Fibroblast of mammary gland (primary cell): ENCODE data around the gene SMARCD1.
A peak's percentile ranks its signal among the peaks of the same experiment; 100 is the strongest.

Experiments used
- DNase-seq: peaks from one replicate; pipeline ENCODE4 v3.0.0-alpha.2; 2010; ENCODE audit warnings: low read depth
- H3K4me3 ChIP-seq: 2 replicates; pipeline ENCODE4 v1.5.1; 2011; ENCODE audit warnings: low read depth, mild to moderate bottlenecking, low read length, moderate library complexity; ENCODE audit not compliant: control insufficient read depth
- CTCF ChIP-seq: conservative IDR thresholded peaks from 2 replicates; pipeline ENCODE4 v1.5.1; 2011; ENCODE audit warnings: low read depth, low read length, inconsistent platforms; ENCODE audit not compliant: control insufficient read depth, insufficient read depth

Gene SMARCD1

GRCh38 chr12:50050410-50051098 lies 34.6 kb upstream of the SMARCD1 start:
- TF ChIP-seq CTCF = no peak
- peak; percentile 61 for DNase-seq
- peak overlapping the region; percentile 18 for H3K4me3 ChIP-seq

GRCh38 chr12:50051101-50051806 lies 33.9 kb upstream of the SMARCD1 start:
- no peak overlapping the region for H3K4me3 ChIP-seq
- no peak for DNase-seq
- TF ChIP-seq CTCF = no peak

- no peak overlapping the region for H3K4me3 ChIP-seq
- TF ChIP-seq CTCF = no peak
- DNase-seq = no peak
Measured at GRCh38 chr12:50052544-50052943, 32.6 kb upstream of the SMARCD1 start.

- TF ChIP-seq CTCF = no peak
- no peak overlapping the region for H3K4me3 ChIP-seq
- DNase-seq = no peak
Measured at GRCh38 chr12:50052964-50053363, 32.2 kb upstream of the SMARCD1 start.

- TF ChIP-seq CTCF = no peak
- no peak overlapping the region for H3K4me3 ChIP-seq
- DNase-seq = no peak
Measured at GRCh38 chr12:50053583-50053982, 31.6 kb upstream of the SMARCD1 start.

GRCh38 chr12:50055831-50056638 lies 29.1 kb upstream of the SMARCD1 start:
- peak; percentile 54 for DNase-seq
- H3K4me3 ChIP-seq = no peak overlapping the region
- peak; percentile 96 for TF ChIP-seq CTCF
